G401.6 (cell line): ENCODE measurements around the gene HSP90AB1.

Experiments used
- FAIRE-seq: peaks from 2 replicates; lab custom pipeline; 2012; peaks lifted over from hg19 to GRCh38; lab: Jason Lieb, UNC

Gene HSP90AB1

GRCh38 chr6:44255871-44256774 is 9.2 kb downstream of the HSP90AB1 start:
- no peak for FAIRE-seq

DNA sequence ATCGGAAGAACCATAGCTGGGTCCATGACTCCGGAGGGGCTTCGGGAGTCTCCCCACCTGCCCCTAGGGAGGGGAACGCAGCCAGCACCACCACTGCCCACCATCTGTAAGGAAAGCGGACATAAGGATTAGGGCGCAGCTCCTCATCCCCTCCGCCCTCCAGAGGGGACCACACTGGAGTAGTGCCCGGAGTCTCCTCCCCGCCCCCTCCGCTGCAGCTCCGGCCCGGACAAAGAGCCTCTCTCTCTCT is 9.8 kb downstream of the HSP90AB1 start:
- FAIRE-seq, result no peak

GRCh38 chr6:44257025-44257752 is 10.3 kb downstream of the HSP90AB1 start, which contains the start of gene SLC35B2:
TSS of gene SLC35B2 (minus strand) at chr6:44257528. CDS start at chr6:44257410, 118 bp downstream.
- peak; percentile 25 for FAIRE-seq

DNA sequence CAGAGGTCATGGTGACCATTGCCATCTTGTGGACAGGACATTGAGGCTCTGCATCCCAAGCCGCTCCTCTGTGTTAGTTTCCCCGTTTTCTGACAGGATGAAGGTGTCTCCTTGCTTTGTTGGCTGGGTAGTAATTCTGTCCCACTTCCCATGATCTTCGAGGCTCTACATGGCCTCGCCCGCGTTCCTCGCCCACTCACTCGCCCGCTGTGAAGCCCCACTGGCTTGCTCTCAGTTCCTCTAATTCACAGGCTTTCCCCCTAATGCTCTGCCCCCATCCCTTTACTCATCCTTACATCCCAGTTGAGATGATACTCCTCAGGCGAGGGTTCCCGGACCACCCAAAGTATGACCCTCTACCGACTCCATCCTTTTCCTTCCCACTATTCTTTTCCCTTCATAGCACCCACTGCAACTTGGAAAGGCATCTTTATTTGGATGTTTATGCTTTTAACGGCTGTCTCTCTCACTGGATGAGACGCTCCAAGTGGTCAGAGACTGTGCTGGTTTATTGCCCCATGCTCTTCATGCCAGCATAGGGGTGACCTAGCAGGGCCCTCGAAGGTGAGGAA is 10.9 kb downstream of the HSP90AB1 start:
- FAIRE-seq, result no peak

GRCh38 chr6:44258325-44258863 is 11.5 kb downstream of the HSP90AB1 start:
- FAIRE-seq, result no peak

DNA sequence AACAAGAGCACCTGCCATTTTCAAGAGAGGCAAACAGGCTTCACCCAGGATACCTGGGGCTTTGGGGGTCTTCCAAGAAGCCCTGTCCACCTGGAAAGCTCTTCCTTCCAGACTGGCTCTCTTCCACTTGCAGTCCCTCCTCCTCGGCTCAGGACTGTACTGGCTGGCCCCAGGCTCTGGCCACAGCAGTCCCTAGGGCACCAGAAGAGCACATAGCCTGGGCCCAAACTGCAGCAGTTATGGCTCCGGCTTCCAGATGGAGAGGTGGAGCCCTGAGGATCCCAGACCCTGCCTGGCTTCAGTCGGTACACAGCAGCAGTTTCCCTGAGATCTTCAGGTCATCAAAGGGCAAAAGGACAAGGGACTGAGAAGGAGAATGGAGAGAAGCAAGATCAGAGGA is 12.0 kb downstream of the HSP90AB1 start:
- FAIRE-seq, result no peak

GRCh38 chr6:44260011-44260410 is 13.1 kb downstream of the HSP90AB1 start:
- no peak for FAIRE-seq

- no peak for FAIRE-seq
Measured at GRCh38 chr6:44260451-44261297, 13.8 kb downstream of the HSP90AB1 start.

GRCh38 chr6:44261581-44261980 is 14.7 kb downstream of the HSP90AB1 start:
- FAIRE-seq, result no peak

GRCh38 chr6:44262467-44263353 is 15.8 kb downstream of the HSP90AB1 start:
- no peak for FAIRE-seq

DNA sequence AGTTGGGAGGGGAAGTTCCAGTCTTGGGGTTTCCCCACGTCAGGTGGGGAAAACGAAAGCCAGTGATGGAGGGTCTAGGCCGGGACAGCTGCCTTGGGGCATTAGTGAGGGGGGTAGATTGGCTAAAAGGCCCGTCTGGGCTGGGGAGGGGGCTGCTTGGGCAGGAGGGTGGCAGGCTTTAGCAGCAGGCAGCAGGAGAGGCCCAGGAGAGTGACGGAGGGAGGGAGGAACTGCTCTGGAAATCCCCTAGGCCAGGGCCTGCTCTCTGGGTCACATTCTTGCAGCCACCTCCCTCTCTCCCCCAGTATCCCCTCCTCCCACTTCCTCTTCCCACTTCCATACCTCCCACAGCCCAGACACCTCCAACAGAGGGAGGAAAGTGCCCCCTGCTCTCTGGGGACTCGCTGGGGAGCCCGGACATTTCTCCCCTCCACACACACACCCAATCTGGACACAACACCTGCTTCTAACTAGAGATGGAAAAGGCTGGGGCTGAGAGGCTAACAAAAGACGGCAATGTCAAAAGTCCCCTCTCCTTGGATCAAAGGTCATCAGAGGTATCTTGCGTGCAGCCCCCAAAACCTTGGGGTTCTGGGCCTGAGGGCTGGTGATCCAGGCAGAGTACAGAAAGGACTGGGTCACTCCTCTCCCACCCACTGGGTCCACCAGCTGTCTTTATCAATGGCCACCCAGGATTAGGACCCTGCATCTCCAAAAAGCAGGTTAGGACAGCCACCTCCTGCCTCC is 16.6 kb downstream of the HSP90AB1 start:
- FAIRE-seq, result no peak

DNA sequence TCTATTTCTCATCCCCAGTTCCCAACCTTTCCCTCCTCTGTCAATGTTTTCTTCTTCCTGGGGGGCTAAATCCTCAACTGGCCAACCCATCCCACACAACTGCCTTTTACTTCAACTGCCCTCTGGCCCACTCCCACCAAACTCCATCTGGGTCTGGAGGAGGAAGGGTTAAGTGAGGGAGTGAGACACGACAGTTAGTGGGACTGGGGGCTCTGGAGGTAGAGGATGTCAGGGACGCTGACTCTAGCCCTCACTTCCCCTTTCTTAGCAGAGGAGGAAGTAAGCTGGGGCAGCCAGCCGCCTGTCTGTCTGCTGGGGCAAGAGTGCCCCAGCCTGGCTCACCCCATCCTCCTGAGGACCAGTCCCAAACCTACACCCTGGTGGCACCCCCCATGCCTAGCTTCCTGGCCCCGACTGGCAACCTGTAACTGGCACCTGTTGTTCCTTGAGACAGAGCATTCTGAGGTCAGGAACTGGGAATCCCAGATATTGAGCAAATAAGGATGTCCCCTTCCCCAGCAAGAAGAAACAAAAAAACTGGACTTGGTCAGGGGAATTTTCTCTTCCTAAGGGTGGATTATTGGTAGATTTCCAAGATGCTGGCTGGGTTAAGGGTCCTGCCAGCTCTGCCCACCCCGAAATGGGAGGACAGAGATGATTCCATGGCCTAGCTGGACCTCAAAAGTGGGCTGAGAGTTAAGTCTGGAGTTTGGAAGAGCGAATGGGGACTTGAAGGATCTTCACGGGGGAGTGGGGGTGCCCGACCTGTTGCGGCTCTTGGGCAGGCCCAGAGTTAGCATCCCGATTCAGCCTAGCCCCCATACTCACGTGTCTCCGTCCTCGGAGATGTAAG is 17.5 kb downstream of the HSP90AB1 start:
- FAIRE-seq, result no peak

DNA sequence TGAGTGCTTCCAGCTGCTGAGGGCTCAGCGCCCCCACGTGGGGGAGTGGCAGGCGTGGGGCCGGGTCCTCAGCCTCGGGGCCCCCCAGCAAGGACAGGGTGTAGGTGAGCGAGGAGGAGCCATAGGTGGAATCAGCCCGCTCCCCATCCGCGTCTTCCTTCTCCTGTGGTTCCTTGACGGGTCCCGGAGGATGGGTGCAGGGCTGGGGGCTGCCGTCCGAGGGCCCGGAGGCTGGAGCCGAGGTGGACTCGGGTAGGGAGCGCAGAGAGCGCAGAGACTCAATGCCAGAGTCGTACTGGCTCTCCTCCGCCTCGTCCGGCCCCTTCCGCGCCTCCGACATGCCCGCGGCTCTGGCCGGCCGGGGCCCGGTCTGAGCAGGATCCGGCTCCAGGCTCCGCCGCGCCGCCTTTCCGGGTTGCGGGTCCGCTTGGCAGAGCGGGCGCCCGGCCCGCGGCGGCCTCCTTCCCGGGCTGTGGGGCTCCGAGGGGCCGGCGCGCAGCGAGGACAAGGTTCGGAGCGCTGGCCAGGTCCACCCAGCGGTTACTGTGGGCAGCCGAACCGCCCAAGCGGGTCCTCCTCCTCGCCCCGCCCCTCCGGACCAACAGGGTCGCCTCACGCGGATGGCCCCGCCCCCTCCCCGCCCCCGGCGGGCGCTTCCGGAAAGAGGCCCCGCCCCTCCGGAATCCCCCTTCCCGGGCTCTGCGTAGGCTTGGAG is 18.3 kb downstream of the HSP90AB1 start, which contains the start of gene NFKBIE:
Gene NFKBIE (minus strand): TSS at position 545 of the 715 bp plus-strand sequence. CDS start 205 bp downstream, at position 340.
- no peak for FAIRE-seq

DNA sequence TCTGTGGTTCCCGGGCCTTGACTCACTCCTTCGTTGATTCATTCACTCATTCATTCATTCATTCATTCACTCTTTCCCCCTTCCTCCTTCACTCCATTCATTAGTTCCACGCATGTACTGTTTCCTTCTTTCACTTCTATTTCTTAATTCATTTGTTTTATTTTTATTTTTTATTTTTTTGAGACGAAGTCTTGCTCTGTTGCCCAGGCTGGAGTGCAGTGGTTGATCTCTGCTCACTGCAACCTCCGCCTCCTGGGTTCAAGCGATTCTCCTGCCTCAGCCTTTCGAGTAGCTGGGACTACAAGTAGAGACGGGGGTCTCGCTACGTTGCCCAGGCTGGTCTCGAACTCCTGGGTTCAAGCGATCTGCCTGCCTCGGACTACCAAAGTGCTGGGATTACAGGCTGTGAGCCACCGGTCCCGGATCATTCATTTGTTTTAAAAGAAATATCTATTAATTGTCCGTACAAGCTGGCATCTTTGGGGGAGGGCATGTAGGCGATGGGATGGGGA is 18.9 kb downstream of the HSP90AB1 start:
- no peak for FAIRE-seq

GRCh38 chr6:44266347-44266746 is 19.4 kb downstream of the HSP90AB1 start:
- FAIRE-seq, result no peak

GRCh38 chr6:44267252-44267651 is 20.4 kb downstream of the HSP90AB1 start:
- no peak for FAIRE-seq

DNA sequence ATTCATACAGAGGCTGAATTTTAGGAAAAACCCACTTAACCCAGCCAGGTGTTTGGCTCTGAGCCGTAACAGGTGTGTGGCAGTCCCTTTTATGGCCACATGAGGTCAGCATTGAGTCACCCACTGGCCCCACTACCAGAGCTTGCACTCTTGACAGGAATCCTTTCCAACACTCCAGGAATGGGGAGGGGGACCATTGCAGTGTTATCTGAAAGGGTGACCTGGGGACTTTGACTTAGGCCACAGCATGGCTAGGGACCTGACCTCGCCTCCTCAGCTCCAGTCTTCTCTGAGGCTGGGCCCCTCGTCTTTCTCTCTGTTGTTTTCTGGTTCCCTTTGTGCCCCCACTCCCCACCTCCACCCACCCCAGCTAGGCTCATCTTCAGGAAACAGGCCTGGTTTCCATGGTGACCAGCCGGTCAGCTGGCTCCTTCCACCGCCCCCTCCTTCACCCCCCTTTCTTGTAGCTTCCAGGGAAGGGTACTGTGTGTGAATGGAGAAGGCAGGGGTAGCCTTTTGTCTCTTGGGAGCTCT is 21.3 kb downstream of the HSP90AB1 start:
- peak; percentile 79 for FAIRE-seq
